ENCODE measurements around the gene RAD51AP2.
"Not testable (repeated sequence)": the region's sequence is repeated elsewhere in the genome, so short reads cannot be mapped to it uniquely, and the experiment has no call there.

The RAD51AP2 gene

GRCh38 chr2:17518212-17519154 is at the start of gene RAD51AP2:
TSS of gene RAD51AP2 (minus strand) at chr2:17518440. CDS start at chr2:17518415, 25 bp downstream.
- peak; percentile 96 for DNase-seq (ENCODE audit: low spot score)

GRCh38 chr2:17565726-17566125 is 47.5 kb upstream of the RAD51AP2 start:
- DNase-seq (ENCODE audit: low spot score) = not testable (repeated sequence)

- DNase-seq (ENCODE audit: low spot score) = no peak
Observed at GRCh38 chr2:17558878-17559277, 40.6 kb upstream of the RAD51AP2 start.

GRCh38 chr2:17558053-17558452 is 39.8 kb upstream of the RAD51AP2 start:
- DNase-seq (ENCODE audit: low spot score) = no peak

GRCh38 chr2:17557596-17557995 is 39.4 kb upstream of the RAD51AP2 start:
- DNase-seq (ENCODE audit: low spot score) = no peak

- DNase-seq (ENCODE audit: low spot score) = no peak
Observed at GRCh38 chr2:17555150-17555549, 36.9 kb upstream of the RAD51AP2 start.

GRCh38 chr2:17550907-17551306 is 32.7 kb upstream of the RAD51AP2 start:
- DNase-seq (ENCODE audit: low spot score) = no peak

- no peak for DNase-seq (ENCODE audit: low spot score)
Observed at GRCh38 chr2:17547737-17548136, 29.5 kb upstream of the RAD51AP2 start.

GRCh38 chr2:17547237-17547636 is 29.0 kb upstream of the RAD51AP2 start:
- no peak for DNase-seq (ENCODE audit: low spot score)

- DNase-seq (ENCODE audit: low spot score) = no peak
Observed at GRCh38 chr2:17545680-17546613, 27.7 kb upstream of the RAD51AP2 start.

- DNase-seq (ENCODE audit: low spot score) = no peak
Observed at GRCh38 chr2:17544256-17544655, 26.0 kb upstream of the RAD51AP2 start.

- no peak for DNase-seq (ENCODE audit: low spot score)
Observed at GRCh38 chr2:17543848-17544247, 25.6 kb upstream of the RAD51AP2 start.

- DNase-seq (ENCODE audit: low spot score) = peak; percentile 50
Observed at GRCh38 chr2:17543131-17543660, 25.0 kb upstream of the RAD51AP2 start.

GRCh38 chr2:17542471-17542870 is 24.2 kb upstream of the RAD51AP2 start:
- DNase-seq (ENCODE audit: low spot score) = no peak

- DNase-seq (ENCODE audit: low spot score) = no peak
Observed at GRCh38 chr2:17541531-17541950, 23.3 kb upstream of the RAD51AP2 start.

- no peak for DNase-seq (ENCODE audit: low spot score)
Observed at GRCh38 chr2:17540813-17541530, 22.7 kb upstream of the RAD51AP2 start.

- DNase-seq (ENCODE audit: low spot score) = peak; percentile 97
Observed at GRCh38 chr2:17540093-17540812, 22.0 kb upstream of the RAD51AP2 start, which contains the start of gene VSNL1. TSS of gene VSNL1 (plus strand) at chr2:17540696. CDS start at chr2:17592075, 51,379 bp downstream.

- peak; percentile 67 for DNase-seq (ENCODE audit: low spot score)
Observed at GRCh38 chr2:17539611-17540092, 21.4 kb upstream of the RAD51AP2 start.

- DNase-seq (ENCODE audit: low spot score) = peak; percentile 85
Observed at GRCh38 chr2:17538844-17539554, 20.8 kb upstream of the RAD51AP2 start.
